ENCODE measurements around the gene PHF21B. TPM values are rescaled to one million over a fixed set of nuclear protein-coding genes. Genes with fewer than 3 reads are reported as not detected.
"Not testable (repeated sequence)": the region's sequence is repeated elsewhere in the genome, so short reads cannot be mapped to it uniquely, and the experiment has no call there.

The PHF21B gene
- total RNA-seq, 1 donor from 2014 or later, result 0.13 TPM

DNA sequence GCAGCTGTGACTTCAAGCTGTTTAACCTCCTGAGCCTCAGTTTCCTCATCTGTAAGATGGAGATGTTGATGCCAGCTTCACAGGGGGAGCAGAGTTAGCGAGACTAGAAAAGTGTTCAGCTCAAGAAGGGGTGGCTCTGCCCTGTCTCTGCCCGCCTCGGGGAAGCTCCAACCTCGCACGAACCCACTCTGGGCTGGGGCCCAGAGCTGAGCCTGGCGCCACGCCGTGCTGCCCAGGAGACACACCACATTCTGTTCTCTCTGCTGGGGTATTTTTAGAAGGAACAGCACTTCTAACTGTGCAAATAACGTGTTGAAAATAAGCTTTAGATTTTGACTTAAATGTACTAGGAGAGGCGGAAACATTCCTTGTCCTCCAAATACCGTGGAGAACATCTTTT lies 74.1 kb downstream of the PHF21B start:
- DNase-seq (ENCODE audit: low read depth in 2 of 2), result no peak

DNA sequence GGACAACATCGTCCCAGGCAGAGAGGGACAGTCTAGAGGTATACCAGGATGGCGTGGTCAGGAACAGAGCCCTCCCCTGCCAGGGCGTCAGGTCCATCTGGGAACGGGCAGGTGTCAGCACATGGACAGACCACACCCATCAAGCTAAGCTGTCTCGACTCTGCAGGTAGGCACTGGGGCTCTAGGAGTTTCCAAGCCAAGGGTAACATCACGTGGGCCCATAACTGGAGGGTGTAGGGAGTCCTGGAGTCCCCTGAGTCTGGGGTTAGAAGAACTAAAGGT lies 75.4 kb downstream of the PHF21B start:
- DNase-seq (ENCODE audit: low read depth in 2 of 2), result no peak

- DNase-seq (ENCODE audit: low read depth in 2 of 2), result no peak
Observed at GRCh38 chr22:44933666-44934453, 75.9 kb downstream of the PHF21B start.

GRCh38 chr22:44932493-44932892 lies 77.3 kb downstream of the PHF21B start:
- DNase-seq (ENCODE audit: low read depth in 2 of 2), result no peak

GRCh38 chr22:44931766-44932165 lies 78.0 kb downstream of the PHF21B start:
- no peak for DNase-seq (ENCODE audit: low read depth in 2 of 2)

DNA sequence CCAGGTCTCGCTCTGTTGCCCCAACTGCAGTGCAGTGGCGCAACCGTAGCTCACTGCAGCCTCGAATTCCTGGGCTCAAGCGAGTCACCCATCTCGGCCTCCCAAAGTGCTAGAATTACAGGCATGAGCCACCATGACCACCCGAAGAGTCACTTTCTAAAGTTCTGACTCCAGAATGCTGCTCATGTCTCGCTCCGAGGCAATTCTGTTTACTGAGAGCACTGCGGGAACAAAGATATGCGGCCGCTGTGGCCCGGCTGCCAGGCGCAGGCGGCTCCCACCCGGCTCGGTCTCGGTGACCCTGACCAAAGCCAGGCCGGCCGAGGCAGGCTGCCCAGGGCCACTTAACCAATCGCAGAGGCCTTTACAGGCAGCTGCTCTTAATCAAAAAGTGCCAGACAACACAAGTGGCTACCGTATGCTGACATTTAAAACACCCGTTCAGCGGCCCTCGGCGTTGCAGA lies 78.7 kb downstream of the PHF21B start:
- no peak for DNase-seq (ENCODE audit: low read depth in 2 of 2)

DNA sequence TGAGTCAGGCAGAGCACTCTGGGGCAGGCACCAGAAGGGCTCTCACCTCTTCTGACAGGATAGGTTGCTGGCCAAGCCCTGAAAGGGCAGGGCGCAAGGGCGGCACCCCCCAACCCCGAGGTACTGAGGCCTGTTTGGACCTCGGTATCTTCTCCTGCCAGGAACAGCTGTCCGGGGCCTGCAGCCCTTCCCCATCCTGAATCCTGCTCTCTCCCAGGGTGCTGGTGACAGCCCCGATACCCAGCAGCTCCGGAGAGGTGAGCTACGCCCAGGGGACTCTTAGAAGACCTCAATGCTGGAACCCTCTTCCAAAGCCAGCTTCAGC lies 79.1 kb downstream of the PHF21B start:
- DNase-seq (ENCODE audit: low read depth in 2 of 2), result no peak

- no peak for DNase-seq (ENCODE audit: low read depth in 2 of 2)
Observed at GRCh38 chr22:44930016-44930710, 79.6 kb downstream of the PHF21B start.

DNA sequence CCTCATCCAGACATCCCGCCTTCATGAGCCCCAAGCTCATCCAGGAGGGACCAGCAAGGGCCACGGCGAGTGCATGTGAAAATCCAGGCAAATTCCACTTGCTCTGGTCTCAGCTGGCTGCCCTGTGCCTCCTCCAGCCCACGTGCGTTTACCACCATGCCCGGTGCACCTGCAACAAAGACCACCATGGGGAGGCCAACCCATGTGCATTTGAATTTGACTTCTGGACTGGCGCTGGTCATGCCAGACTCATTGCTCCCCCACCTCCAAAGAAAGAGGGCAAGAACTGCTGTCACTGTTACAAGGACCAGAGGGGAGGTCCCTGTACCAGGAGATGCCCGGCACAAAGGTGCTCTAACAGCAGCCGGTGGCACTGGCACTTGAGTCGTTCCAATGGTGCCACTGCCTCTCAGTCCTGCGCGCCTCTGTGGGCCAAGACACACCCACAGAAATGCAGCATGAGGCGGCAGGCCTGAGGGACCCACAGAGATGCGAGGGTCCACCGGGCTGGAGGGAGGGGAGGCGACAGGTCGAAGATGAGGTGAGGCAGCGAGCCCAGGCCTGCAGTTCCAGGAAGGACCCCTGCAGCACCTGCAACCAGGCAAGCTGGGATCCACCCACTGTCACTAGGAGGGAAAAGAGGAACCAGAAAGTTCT lies 80.3 kb downstream of the PHF21B start:
- no peak for DNase-seq (ENCODE audit: low read depth in 2 of 2)

DNA sequence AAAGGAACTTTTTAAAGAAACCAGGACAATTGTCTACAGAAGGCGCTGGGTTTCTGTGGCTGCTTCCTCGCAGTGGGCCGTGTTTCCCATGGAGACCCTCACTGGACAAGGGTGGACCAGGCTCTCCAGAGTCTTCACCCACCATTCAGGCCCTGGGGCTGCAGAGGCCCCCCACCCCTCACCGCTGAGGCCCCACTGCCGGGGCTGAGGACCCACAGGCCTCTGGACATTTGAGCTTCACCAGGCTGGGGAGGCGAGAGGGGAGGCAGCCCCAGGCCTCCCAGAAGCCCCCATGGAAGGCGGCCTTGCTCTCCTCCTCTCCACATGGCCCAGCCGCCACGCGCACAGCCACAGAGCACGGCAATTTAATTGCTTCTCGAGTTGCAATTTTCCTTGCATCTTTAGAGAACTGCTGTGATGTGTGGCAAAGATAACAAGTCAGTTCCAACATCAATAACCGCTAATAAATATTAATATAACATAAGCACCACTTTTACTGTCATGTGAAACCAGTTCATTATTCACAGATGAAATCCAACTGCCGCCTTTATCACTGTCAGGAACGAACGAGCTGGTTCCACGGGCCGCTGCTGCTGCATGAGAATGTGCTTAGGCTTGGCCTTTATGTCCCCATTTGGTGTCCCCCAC lies 81.0 kb downstream of the PHF21B start:
- DNase-seq (ENCODE audit: low read depth in 2 of 2), result no peak

DNA sequence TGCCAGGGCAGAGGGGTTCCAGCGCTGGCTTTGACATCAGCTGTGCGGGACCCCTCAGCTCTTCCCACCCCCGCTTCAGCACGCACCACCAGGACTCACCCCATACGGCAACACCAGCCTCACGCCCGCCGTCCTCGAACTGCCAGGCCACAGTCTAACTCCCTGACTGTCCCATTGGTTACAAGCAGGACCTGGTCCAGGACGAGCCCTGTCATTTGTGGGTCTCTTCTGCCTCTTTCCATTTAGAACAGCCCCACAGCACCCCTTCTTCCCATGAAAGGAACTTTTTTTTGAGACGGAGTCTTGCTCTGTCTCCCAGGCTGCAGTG lies 81.7 kb downstream of the PHF21B start:
- no peak for DNase-seq (ENCODE audit: low read depth in 2 of 2)

- DNase-seq (ENCODE audit: low read depth in 2 of 2), result no peak
Observed at GRCh38 chr22:44927463-44928135, 82.2 kb downstream of the PHF21B start.

DNA sequence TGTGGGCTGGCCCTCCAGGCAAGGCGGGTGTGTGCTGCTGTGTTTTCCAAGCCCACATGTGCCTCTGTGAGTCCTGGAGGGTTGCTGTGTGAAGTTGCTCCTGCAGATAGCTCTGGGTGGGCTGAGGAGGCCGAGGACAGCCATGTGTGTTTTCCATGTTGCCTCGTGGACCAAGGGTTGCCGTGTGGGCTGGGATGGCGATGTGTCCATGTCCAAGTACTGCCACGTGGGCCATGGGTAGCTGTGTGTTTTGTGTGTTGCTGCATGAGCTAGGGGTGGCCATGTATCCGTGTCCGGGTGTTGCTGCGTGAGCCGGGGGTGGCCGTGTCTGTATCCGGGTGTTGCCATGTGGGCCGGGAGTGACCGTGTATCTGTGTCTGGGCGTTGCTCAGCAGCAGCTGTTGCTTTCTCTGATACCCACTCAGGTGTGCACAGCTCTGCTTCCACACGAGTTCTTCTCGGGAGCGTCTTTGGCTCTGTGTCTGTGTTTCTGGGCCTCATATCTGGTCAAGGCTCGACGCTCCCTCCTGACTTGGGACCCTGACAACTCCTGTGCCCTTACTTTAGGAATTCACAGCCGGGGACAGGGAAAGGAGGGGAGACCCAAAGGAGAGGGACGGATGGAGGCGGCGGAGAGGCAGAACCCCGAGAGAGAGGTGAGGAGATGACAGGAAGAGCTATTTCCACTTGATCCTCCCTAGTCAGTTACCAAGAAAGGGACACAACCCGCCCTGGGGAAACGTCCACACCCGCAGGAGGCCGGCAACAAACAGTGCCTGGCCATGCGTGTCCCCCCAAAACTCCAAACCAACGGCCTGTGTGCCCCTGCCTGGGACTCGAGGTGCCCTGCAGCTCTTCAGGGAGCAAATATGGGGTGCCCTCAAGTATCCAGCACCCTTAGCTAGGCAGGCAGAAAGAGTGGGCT lies 83.1 kb downstream of the PHF21B start:
- no peak for DNase-seq (ENCODE audit: low read depth in 2 of 2)

GRCh38 chr22:44926124-44926475 lies 83.7 kb downstream of the PHF21B start:
- DNase-seq (ENCODE audit: low read depth in 2 of 2), result no peak

DNA sequence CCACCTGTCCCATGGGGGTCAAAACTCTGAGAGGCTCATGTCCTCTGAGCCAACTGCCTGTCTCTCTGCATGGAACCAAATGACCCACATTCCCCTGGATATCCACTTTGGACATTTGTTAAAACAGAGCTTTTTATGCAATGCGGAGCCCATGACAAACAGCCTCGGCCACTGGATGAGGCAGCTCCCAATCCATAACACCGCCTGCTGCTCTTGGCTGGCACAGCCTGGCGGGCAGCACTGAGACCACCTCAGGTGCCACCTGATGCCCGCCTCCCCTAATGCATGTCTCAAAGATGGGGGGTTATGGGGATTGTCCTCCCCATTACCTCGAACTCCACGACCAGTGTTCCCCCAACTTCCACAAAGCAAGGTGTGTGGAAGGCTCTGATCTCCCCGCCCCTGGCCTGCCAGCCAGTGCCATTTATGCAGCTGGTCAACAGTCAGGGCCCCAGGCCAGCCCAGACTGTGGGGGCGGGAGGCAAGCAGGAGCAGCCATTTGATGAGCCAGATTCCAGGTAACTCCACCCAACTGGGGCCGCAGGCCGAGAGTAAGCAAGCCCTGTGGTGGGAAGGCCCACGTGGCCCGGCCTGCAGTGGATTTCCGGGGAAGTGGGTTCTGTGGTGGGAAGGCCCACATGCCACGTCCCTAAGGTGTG lies 84.2 kb downstream of the PHF21B start:
- DNase-seq (ENCODE audit: low read depth in 2 of 2), result no peak

GRCh38 chr22:44924710-44925109 lies 85.1 kb downstream of the PHF21B start:
- DNase-seq (ENCODE audit: low read depth in 2 of 2), result no peak

DNA sequence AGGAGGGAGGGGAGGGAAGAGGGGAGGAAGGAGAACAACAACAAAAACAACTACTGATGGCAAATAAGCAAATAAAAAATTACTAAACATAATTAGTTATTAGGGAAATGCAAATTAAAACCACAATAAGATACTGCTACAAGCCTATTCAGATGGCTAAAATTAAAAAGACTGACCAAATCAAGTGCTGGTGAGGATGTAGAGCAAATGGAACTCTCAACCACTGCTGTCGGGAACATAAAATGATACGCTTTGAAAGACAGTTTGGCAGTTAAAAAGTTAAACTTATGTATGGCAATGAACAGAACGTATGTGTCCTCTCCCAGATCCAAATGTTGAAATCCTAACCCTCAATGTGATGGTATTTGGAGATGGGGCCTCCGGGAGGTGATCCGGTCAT lies 85.7 kb downstream of the PHF21B start:
- DNase-seq (ENCODE audit: low read depth in 2 of 2), result no peak

DNA sequence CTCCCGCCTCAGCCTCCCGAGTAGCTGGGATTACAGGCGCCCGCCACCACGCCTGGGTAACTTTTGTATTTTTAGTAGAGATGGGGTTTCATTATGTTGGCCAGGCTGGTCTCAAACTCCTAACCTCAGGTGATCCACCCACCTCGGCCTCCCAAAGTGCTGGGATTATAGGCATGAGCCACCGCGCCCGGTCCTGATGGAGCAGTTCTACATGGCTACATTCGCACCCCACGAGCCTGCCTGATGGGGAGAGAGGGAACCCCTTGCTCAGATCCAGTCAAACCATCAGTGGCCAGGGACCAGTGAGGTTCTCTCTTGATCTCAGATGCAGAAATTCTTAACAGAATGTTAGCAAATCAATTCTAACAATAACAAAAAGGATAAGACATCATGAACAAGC lies 88.0 kb downstream of the PHF21B start:
- not testable (repeated sequence) for DNase-seq (ENCODE audit: low read depth in 2 of 2)

GRCh38 chr22:44920183-44920582 lies 89.6 kb downstream of the PHF21B start:
- no peak for DNase-seq (ENCODE audit: low read depth in 2 of 2)

DNA sequence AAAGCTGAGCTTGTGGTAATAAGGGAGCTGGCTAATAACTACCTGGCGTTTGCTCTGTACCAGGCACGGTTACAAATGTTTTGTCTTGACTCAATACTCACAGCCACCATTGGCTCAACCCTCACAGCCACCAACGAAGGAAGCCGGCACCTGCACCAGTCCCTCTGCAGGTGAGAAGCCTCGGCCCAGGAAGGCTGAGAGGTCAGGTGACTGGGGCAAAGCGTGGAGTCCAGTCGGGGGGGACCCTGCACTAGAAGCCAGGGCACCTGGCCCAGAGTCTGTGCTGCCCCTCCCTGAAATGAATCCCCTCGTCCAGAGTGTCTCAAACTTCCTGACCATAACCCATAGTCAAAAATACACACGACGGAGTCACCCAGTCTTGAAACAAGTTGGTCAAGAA lies 90.1 kb downstream of the PHF21B start:
- DNase-seq (ENCODE audit: low read depth in 2 of 2), result no peak
